Esophagus muscularis mucosa (tissue), 3 donors: ENCODE results near the gene CLDN10.

ENCODE experiments used
- CTCF ChIP-seq, 3 experiments: fragments of 200-600 bp in 2 of 3; fragments of 450-650 bp in 1 of 3; sonication (generic) in 2 of 3; IDR thresholded peaks; one replicate each; pipeline ENCODE4 v1.5.1; 2017 to 2019; ENCODE audit warnings: antibody characterized with exemption in 3 of 3, mild to moderate bottlenecking in 2 of 3, moderate library complexity in 1 of 3
- EP300 ChIP-seq: sonication (generic); formaldehyde crosslinking; IDR thresholded peaks from one replicate; pipeline ENCODE4 v1.6.1; 2017; ENCODE audit warnings: antibody characterized with exemption

- TF ChIP-seq CTCF (IDR thresholded peaks at IDR 0.05) = no peak
- no peak for TF ChIP-seq EP300
Measured at GRCh38 chr13:95605448-95606125, 53.1 kb downstream of the CLDN10 start.
